Activated T-helper 9 cell treated with anti-CD3 and anti-CD28 coated beads, Interleukin-2, amount 50 U/mL, for 16 hours (primary cell): Measurements from ENCODE around the gene TXNL4B.
"Not testable (repeated sequence)": the region's sequence is repeated elsewhere in the genome, so short reads cannot be mapped to it uniquely, and the experiment has no call there.

Source experiments
- DNase-seq: peaks from one replicate; pipeline ENCODE4 v3.0.0-alpha.2; 2020; ENCODE audit warnings: low read depth

TXNL4B gene

GRCh38 chr16:72072514-72073342, 20.7 kb downstream of the TXNL4B start:
- DNase-seq, result no peak

GRCh38 chr16:72068930-72069329, 24.5 kb downstream of the TXNL4B start:
- no peak for DNase-seq

GRCh38 chr16:72066747-72067146, 26.7 kb downstream of the TXNL4B start:
- no peak for DNase-seq

- no peak for DNase-seq
Measured at GRCh38 chr16:72064361-72064894, 29.0 kb downstream of the TXNL4B start.

- DNase-seq, result no peak
Measured at GRCh38 chr16:72061564-72061963, 31.9 kb downstream of the TXNL4B start.

- DNase-seq, result no peak
Measured at GRCh38 chr16:72060405-72060804, 33.0 kb downstream of the TXNL4B start.

GRCh38 chr16:72059060-72059459, 34.4 kb downstream of the TXNL4B start:
- DNase-seq, result not testable (repeated sequence)

GRCh38 chr16:72057313-72057712, 36.1 kb downstream of the TXNL4B start:
- DNase-seq, result not testable (repeated sequence)

GRCh38 chr16:72055911-72056310, 37.5 kb downstream of the TXNL4B start:
- no peak for DNase-seq

GRCh38 chr16:72054254-72054847, 39.1 kb downstream of the TXNL4B start, which contains the start of gene HP:
Gene HP (plus strand): TSS chr16:72054505. CDS start chr16:72054653, 148 bp downstream.
- DNase-seq, result not testable (repeated sequence)

- DNase-seq, result no peak
Measured at GRCh38 chr16:72051818-72052217, 41.6 kb downstream of the TXNL4B start.

- no peak for DNase-seq
Measured at GRCh38 chr16:72050769-72051464, 42.5 kb downstream of the TXNL4B start.

- no peak for DNase-seq
Measured at GRCh38 chr16:72049110-72049509, 44.3 kb downstream of the TXNL4B start.

- DNase-seq, result no peak
Measured at GRCh38 chr16:72044825-72045359, 48.5 kb downstream of the TXNL4B start.

GRCh38 chr16:72044296-72044695, 49.1 kb downstream of the TXNL4B start:
- no peak for DNase-seq

GRCh38 chr16:72043539-72043938, 49.9 kb downstream of the TXNL4B start:
- DNase-seq, result no peak

GRCh38 chr16:72043058-72043457, 50.4 kb downstream of the TXNL4B start:
- no peak for DNase-seq

GRCh38 chr16:72042157-72042660, 51.2 kb downstream of the TXNL4B start:
- no peak for DNase-seq

- DNase-seq, result no peak
Measured at GRCh38 chr16:72036098-72036497, 57.3 kb downstream of the TXNL4B start.
